A172 (cell line): ENCODE measurements around the gene TNPO3. TPM values are rescaled to one million over a fixed set of nuclear protein-coding genes. Genes with fewer than 3 reads are reported as not detected.

Source experiments
- DNase-seq: peaks from one replicate; pipeline ENCODE4 v3.0.0-alpha.2; 2015; ENCODE audit warnings: low spot score
- total RNA-seq: library from RNA; depleted of rRNA; stranded (reverse); fragments of >200 nt; shearing (Covaris generic); gene quantifications from 2 replicates; pipeline ENCODE4 v1.2.3, GENCODE V29; 2014; rRNA removed

Gene TNPO3
- total RNA-seq = 41.6 and 44.2 TPM in 2 replicates

- peak; percentile 89 for DNase-seq
These were observed at the start of gene TNPO3 for GRCh38 chr7:129054438-129055293. TSS of gene TNPO3 (minus strand) at chr7:129055111. CDS start at chr7:129054770, 341 bp downstream.

- no peak for DNase-seq
These were observed 48.8 kb upstream of the TNPO3 start for GRCh38 chr7:129103561-129104324.

- no peak for DNase-seq
These were observed 46.8 kb upstream of the TNPO3 start for GRCh38 chr7:129101746-129102145.

DNA sequence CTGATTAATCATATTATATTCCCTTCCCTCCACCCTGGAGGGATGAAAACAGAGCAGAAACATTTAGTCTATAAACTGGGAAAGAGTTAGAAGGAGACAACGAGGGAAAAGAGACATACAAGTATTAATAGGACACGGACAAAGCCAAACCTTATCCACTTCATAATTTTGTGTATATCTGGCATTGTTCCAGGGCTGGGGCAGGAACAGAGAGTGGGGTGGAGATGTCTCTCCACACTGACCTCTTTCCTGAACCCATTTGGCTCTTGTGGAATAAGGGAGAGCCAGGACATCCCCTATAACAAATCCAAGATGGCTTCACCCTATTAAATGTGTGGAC is 45.9 kb upstream of the TNPO3 start:
- DNase-seq = no peak

GRCh38 chr7:129098409-129099084 is 43.6 kb upstream of the TNPO3 start:
- DNase-seq = no peak

DNA sequence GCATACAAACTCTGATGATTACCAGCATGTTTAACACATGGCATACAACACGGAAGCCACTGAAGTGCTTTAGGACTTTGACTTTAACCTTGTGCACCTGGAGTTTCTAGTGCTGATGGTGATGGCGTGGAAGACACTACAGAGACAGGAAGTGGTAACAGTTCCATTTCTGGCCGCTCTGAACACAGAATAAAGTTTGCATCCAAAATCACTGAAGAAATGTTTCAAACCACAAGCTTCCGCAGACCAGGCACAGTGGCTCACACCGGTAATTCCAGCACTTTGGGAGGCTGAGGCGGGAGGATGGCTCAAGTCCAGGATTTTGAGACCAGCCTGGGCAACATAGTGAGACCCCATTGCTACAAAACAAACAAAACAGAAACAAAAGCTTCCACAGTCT is 40.3 kb upstream of the TNPO3 start:
- no peak for DNase-seq

GRCh38 chr7:129094501-129094900 is 39.6 kb upstream of the TNPO3 start:
- DNase-seq = no peak

- no peak for DNase-seq
These were observed 39.1 kb upstream of the TNPO3 start for GRCh38 chr7:129093867-129094456.

DNA sequence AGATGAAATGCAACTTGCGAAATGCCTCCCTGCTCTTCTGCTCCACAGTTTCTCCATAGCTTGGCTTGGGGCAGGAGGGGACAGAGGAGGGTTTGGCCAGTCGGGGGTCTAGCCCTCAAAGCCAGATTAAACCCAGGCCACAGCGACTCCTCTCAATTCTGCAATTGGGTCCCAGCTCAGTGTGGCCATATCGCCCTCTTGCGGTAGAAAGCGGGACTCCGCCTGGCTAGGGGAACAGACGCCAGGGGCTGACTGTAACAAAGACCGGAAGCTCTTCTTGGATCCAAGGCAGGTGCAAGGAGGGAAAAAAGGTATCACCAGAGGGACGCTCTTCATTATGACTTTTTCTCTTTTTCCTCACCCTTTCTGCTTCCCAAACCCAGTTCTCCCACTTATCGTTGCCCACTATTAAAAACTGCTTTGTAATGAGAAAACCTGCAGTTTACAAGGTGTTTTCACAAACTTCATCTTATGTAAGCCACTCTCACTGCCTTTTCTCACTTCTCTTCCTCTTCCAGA is 36.6 kb upstream of the TNPO3 start:
- DNase-seq = peak; percentile 56

- no peak for DNase-seq
These were observed 35.5 kb upstream of the TNPO3 start for GRCh38 chr7:129090300-129090907.

DNA sequence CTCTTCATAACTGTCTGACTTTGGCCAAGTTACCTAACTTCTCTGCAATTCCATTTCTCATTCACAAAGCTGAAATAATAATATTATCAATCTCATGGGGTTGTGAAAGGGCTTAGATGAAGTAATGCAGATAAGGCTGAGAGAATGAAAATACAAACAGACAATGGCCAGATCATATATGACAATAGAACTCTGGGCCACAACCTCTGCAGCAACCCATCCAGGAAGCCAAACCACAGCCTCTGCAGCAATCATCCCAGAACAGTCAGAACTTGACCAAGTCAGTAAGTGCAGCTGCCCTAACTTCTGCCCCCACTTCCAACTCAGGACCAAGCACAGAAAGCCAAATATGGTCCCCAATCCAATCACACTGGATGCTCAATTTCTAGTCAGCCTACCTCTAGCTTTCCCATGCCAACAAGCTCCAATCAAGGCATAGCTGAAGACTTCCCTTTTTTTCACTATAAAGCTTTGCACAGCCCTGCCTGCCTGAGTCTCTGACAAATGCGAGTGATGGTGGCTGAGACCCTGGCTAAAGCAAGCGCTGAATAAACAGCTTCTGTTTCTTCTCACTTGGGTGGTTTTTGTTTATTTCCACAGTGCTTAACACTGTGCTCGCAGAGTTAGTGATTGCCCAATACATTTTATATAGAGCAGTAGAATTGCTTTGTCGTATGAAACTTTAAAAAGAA is 34.8 kb upstream of the TNPO3 start:
- DNase-seq = no peak

DNA sequence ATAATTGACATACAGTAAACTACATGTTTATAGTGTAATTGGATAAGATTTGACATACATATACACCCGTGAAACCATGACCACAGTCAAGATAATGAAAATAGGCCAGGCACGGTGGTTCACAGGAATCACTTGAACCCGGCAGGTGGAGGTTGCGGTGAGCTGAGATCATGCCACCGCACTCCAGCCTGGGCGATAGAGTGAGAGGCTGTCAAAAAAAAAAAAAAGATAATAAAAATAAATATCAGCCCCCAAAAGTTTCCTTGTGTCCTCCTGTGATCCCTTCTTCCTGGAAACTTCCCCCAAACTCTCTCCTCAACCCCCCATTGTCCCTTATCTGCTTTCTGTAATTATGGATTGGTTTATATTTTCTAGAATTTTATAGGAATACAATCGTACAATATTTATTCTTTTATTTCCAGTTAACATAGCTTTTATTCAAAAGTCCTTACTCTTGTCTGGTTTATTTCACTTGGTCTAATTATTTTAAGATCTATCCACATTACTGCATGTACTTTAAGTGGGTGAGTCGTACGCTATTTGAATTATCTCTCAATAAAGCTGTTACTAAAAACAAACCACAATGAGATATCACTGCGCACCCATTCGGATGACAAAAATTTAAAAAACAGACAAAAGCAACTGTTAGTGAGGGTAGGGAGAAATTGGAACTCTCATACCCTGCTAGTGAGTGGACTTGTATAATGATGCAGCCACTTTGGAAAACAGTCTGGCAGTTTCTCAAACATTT is 30.1 kb upstream of the TNPO3 start:
- DNase-seq = no peak

- DNase-seq = no peak
These were observed 28.6 kb upstream of the TNPO3 start for GRCh38 chr7:129083525-129083924.

- no peak for DNase-seq
These were observed 23.5 kb upstream of the TNPO3 start for GRCh38 chr7:129078455-129078854.

GRCh38 chr7:129076886-129077285 is 22.0 kb upstream of the TNPO3 start:
- DNase-seq = no peak

GRCh38 chr7:129074994-129075393 is 20.1 kb upstream of the TNPO3 start:
- DNase-seq = no peak

- DNase-seq = no peak
These were observed 19.5 kb upstream of the TNPO3 start for GRCh38 chr7:129074361-129074871.

DNA sequence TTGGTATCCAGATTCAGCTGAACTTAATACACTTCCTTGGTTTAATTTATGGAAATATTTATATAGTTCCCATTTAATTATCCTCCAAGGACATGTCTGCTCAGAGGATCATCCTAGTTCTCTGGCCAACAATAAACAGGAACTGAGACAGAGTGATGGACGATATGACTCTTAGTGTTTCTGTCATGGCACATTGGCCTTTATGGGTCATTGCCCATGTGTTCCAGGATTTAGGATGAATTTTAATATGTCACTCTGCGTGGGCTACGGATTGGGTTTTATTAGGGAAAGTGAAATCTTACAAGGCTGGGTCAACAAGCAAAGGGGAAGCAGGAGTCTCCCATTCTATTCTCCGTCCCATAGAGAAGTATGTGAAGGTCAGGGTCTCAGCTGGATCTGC is 18.8 kb upstream of the TNPO3 start:
- no peak for DNase-seq

DNA sequence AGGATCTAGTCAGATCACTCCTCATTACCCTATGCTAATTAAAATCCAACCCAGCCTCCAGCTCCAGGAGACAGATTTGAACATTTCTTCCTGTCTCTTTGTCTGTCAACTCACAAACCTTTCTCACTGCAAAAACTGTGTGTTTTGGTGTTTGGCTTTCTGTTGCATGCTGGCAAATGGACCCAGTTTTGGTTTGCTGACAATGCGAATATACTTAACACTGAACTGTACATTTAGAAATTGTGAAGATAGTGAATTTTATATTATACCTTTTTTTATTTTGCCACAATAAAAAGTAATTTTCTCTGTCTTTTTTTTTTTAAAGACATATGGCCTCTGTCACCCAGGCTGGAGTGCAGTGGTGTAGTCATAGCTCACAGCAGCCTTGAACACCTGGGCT is 18.3 kb upstream of the TNPO3 start:
- DNase-seq = no peak

- no peak for DNase-seq
These were observed 17.6 kb upstream of the TNPO3 start for GRCh38 chr7:129072479-129073011.
